NCI-H1436 treated with DMSO at 0.1 percent for 48 hours (cell line): ENCODE measurements around the gene MSANTD4.
"Not testable (repeated sequence)": the region's sequence is repeated elsewhere in the genome, so short reads cannot be mapped to it uniquely, and the experiment has no call there.

Experiments used
- DNase-seq: peaks from one replicate; lab custom pipeline; 2025; lab: John Stamatoyannopoulos, UW

The MSANTD4 gene

DNA sequence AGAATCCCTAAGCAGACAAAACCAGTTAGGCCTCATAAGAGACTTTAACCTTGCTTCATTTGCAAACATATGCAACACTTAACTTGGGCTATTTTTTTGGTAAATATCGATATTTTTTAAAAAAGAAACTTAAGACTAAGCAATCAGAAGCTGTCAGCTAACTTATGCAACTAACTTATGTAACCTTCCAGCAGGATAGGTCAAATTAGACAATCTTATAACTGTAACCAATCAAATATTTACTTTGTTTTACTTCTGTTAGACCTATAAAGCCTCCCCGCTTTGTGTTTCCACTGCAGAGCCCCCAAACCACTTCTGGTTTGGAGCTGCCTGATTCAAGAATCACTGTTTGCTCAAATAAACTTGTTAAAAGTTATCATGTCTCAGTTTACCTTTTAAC lies 8.0 kb downstream of the MSANTD4 start:
- no peak for DNase-seq

- no peak for DNase-seq
These were observed 9.3 kb downstream of the MSANTD4 start for GRCh38 chr11:106012744-106013143.

GRCh38 chr11:106011481-106011880 lies 10.6 kb downstream of the MSANTD4 start:
- no peak for DNase-seq

DNA sequence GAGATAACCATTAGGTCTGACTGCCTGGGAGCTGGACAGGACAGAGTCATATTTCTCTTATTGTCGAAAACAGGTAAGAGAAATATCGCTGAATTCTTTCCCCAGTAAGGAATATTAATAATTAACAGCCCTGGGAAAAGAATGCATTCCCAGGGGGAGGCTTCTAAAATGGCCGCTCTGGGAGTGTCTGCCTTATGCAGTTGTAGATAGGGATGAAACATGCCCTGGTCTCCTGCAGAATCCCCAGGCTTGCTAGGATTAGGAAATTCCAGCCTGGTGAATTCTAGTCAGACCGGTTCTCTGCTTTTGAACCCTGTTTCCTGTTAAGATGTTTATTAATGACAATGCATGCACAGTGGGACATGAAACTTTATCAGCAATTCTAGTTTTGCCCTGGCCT lies 18.9 kb downstream of the MSANTD4 start:
- not testable (repeated sequence) for DNase-seq

DNA sequence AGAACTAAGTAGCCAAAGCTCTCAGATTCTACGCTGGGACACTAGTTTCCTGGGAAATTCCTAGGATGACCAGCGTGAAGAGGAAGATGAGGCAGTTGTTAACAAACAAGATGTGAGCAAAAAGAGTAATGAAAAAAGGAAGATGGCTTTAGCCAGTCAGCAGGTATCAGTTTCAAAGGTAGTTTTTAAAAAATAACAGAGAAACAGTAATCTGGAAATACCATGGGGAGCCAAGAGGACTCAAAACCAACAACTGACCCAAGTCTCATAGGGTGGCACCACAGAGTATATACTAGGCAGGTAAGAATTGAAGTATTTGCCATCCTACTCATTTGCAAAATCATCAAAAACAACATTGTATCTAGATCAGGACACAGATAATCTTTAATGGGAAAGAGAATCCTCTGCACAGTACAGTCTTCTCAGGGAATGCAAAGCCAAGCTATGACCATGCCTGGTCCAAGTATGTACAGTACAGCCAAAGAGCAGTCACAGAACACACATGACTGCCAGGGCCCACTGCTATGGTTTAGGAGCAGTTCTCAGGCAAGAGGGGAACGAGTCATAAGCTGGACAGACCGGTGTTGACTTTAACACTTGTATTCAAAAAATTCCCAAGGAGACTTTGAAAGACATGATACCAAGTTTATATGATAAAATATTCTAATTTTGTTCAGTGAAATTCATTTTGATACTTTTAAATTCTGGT lies 20.6 kb downstream of the MSANTD4 start:
- DNase-seq = no peak

GRCh38 chr11:105991888-105992287 lies 30.2 kb downstream of the MSANTD4 start:
- no peak for DNase-seq

DNA sequence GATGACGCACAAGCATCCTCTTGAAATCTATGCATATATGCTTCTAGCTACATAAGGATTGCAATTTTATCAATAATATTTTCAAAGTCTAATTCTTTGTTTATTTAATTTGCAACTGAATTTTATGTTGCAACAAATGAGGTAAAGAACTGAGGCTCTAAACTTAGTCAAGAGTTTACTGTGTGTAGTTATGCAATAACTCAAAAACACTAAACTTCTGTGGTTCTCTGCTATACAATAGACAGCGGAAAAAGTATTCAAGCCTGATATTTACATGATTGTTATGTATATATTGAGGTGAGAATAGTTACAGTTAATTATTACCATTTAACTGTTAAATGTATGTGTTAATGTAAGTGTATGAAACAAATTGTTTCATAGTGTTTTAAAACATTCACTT lies 32.9 kb downstream of the MSANTD4 start:
- no peak for DNase-seq

DNA sequence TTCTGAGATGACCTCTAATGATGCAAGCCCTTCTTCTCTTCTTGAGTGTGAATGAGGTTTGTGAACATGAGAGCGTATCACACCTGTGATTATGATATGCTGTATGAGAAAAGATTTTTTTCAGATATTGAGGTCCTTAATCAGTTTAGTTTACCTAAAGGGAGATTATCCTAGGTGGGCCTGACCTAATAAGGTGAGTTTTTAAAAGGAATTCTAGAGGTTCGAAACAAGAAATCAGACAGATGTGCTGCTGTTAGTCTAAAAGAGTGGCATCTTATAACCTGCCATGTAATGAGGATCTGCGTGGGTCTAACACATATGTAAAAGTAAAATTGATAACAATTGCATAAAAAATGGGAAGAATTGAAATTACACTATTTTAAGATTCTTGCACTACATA lies 33.8 kb downstream of the MSANTD4 start:
- DNase-seq = no peak

GRCh38 chr11:105986554-105986953 lies 35.5 kb downstream of the MSANTD4 start:
- DNase-seq = no peak

- no peak for DNase-seq
These were observed 41.9 kb downstream of the MSANTD4 start for GRCh38 chr11:105979997-105980703.

GRCh38 chr11:105975128-105975527 lies 46.9 kb downstream of the MSANTD4 start:
- DNase-seq = no peak

DNA sequence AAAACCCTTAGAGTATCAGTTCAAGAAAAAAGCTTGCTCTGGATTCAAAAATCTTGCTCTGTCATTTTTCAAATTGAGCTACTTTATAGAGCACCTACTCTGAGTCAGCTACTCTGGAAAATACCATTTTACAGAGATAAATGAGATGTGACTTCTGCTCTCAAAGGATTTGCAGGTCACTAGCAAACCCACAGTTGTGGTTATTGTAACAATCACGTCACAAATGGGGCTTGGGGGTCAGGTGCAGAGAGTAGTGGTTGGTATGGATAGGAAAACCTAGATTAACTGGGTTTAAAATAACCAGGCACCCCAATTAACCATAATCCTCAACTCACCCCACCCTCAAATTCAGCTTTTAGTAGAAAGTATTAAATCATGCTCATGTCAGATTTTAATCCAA lies 52.3 kb downstream of the MSANTD4 start:
- no peak for DNase-seq

- DNase-seq = no peak
These were observed 53.9 kb downstream of the MSANTD4 start for GRCh38 chr11:105968021-105968697.

GRCh38 chr11:105960252-105961245 lies 61.5 kb downstream of the MSANTD4 start:
- no peak for DNase-seq
